Smooth muscle cell (in vitro differentiated cells): Measurements from ENCODE around the gene NFYA. TPM values are rescaled to one million over a fixed set of nuclear protein-coding genes. Genes with fewer than 3 reads are reported as not detected.
A peak's percentile ranks its signal among the peaks of the same experiment; 100 is the strongest.

Source experiments
- DNase-seq: peaks from one replicate; lab custom pipeline; 2025; ENCODE audit not compliant: unreplicated experiment; lab: John Stamatoyannopoulos, UW
- H2AFZ ChIP-seq: fragments of 200-600 bp; sonication (generic); 2 replicates; pipeline ENCODE4 v1.6.0; 2016; ENCODE audit warnings: antibody characterized with exemption, low read depth, mild to moderate bottlenecking
- H3F3A ChIP-seq: fragments of 200-600 bp; sonication (generic); 2 replicates; pipeline ENCODE4 v1.6.0; 2017; ENCODE audit warnings: antibody characterized with exemption, low read depth
- H3K27ac ChIP-seq: fragments of 200-600 bp; sonication (generic); 2 replicates; pipeline ENCODE4 v1.5.1; 2016; ENCODE audit warnings: low read depth, mild to moderate bottlenecking
- H3K27me3 ChIP-seq: fragments of 200-600 bp; sonication (generic); 2 replicates; pipeline ENCODE4 v1.6.1; 2016; ENCODE audit warnings: low read depth, mild to moderate bottlenecking
- H3K36me3 ChIP-seq: fragments of 200-600 bp; sonication (generic); 2 replicates; pipeline ENCODE4 v1.5.1; 2016; ENCODE audit warnings: low read depth
- H3K4me1 ChIP-seq: fragments of 200-600 bp; sonication (generic); 2 replicates; pipeline ENCODE4 v1.5.1; 2016; ENCODE audit warnings: low read depth
- H3K4me2 ChIP-seq: fragments of 200-600 bp; sonication (generic); 2 replicates; pipeline ENCODE4 v1.6.0; 2016; ENCODE audit warnings: mild to moderate bottlenecking
- H3K4me3 ChIP-seq: fragments of 200-600 bp; sonication (generic); 2 replicates; pipeline ENCODE4 v1.5.1; 2016; ENCODE audit warnings: mild to moderate bottlenecking
- H3K79me2 ChIP-seq: fragments of 200-600 bp; sonication (generic); 2 replicates; pipeline ENCODE4 v1.6.0; 2016; ENCODE audit warnings: low read depth, mild to moderate bottlenecking
- H3K9ac ChIP-seq: fragments of 200-600 bp; sonication (generic); 2 replicates; pipeline ENCODE4 v1.6.0; 2016; ENCODE audit warnings: low read depth
- H3K9me3 ChIP-seq: fragments of 200-600 bp; sonication (generic); replicated peaks from 2 replicates; pipeline ENCODE4 v1.5.1; 2016; ENCODE audit warnings: low read depth
- H4K20me1 ChIP-seq: fragments of 200-600 bp; sonication (generic); 2 replicates; pipeline ENCODE4 v1.6.0; 2016; ENCODE audit warnings: low read depth
- CTCF ChIP-seq: fragments of 200-600 bp; sonication (generic); IDR thresholded peaks from 2 replicates; pipeline ENCODE4 v1.5.1; 2017; ENCODE audit warnings: borderline replicate concordance, mild to moderate bottlenecking, antibody characterized with exemption; ENCODE audit not compliant: insufficient read depth, poor library complexity, severe bottlenecking
- WGBS: methylation state at CpG from one replicate; pipeline ENCODE4 v1.1.7; 2016; ENCODE audit warnings: low lambda C conversion rate; 5-methylcytosine and 5-hydroxymethylcytosine counted together
- polyA plus RNA-seq: library from polyadenylated mRNA; unstranded; fragments of >200 nt; fragmentation: Nextera tagmentation; extraction: Ambion mirVana; gene quantifications from 2 replicates; pipeline ENCODE4 v1.2.1, GENCODE V29; 2016
- total RNA-seq: library from RNA; depleted of rRNA; stranded (reverse); fragments of >200 nt; gene quantifications from 2 replicates; pipeline ENCODE4 v1.2.3, GENCODE V29; 2014

Gene NFYA
- total and polyA plus RNA-seq, 2 experiments from 2014 or later = 22.4 to 40.2 TPM

GRCh38 chr6:41027799-41028560 lies 44.8 kb upstream of the NFYA start:
- Histone ChIP-seq H3K36me3 (no peaks in the 10 kb centered on the region), H3K4me3 (peak overlapping the region; percentile 50), H3F3A (no peaks in the 10 kb centered on the region), H3K27ac (no peak overlapping the region), H3K4me2 (peak overlapping the region; percentile 87), H3K27me3 (no peaks in the 10 kb centered on the region), H3K79me2 (no peaks in the 10 kb centered on the region), H3K4me1 (peaks cover 19% of the 10 kb centered on the region), H4K20me1 (no peaks in the 10 kb centered on the region), H3K9ac (peak overlapping the region; percentile 19), H3K9me3 (no peaks in the 10 kb centered on the region), H2AFZ (peak overlapping the region; percentile 88)
- WGBS = 2% methylated on average over 45 of the region's 45 CpGs
- DNase-seq = peak; percentile 66
- TF ChIP-seq CTCF = peak; percentile 100

- no peak overlapping the region for H3K27ac ChIP-seq
- H3F3A ChIP-seq = no peaks in the 10 kb centered on the region
- no peaks in the 10 kb centered on the region for H3K36me3 ChIP-seq
- 37% methylated on average over 13 of the region's 13 CpGs for WGBS
- no peak for DNase-seq
- TF ChIP-seq CTCF = no peak
- no peak overlapping the region for H3K9ac ChIP-seq
- H3K9me3 ChIP-seq = no peaks in the 10 kb centered on the region
- H3K27me3 ChIP-seq = no peaks in the 10 kb centered on the region
- H3K4me1 ChIP-seq = peaks cover 19% of the 10 kb centered on the region
- no peaks in the 10 kb centered on the region for H4K20me1 ChIP-seq
- H3K4me2 ChIP-seq = peak overlapping the region; percentile 87
- H2AFZ ChIP-seq = peak overlapping the region; percentile 88
- peak overlapping the region; percentile 50 for H3K4me3 ChIP-seq
- no peaks in the 10 kb centered on the region for H3K79me2 ChIP-seq
Observed at GRCh38 chr6:41028561-41029412, 44.0 kb upstream of the NFYA start.

- Histone ChIP-seq H3K27ac (no peak overlapping the region), H3F3A (no peaks in the 10 kb centered on the region), H3K9ac (no peak overlapping the region), H4K20me1 (no peaks in the 10 kb centered on the region), H3K27me3 (no peaks in the 10 kb centered on the region), H3K36me3 (no peaks in the 10 kb centered on the region), H3K4me2 (no peak overlapping the region), H3K9me3 (no peaks in the 10 kb centered on the region), H3K4me1 (peaks cover 7% of the 10 kb centered on the region), H3K79me2 (no peaks in the 10 kb centered on the region), H3K4me3 (no peak overlapping the region), H2AFZ (no peak overlapping the region)
- DNase-seq = no peak
- WGBS = 95% methylated on average over 15 of the region's 15 CpGs
- no peak for TF ChIP-seq CTCF
Observed at GRCh38 chr6:41032830-41033229, 39.9 kb upstream of the NFYA start.
